Cardiac fibroblast (primary cell): ENCODE results near the gene DCDC2B.

Experiments
- DNase-seq, 2 donors: peaks; one replicate each; pipeline versions ENCODE4 v3.0.0 to v3.0.0-alpha.2; 2010; ENCODE audit warnings: low read depth in 2 of 2
- H3K4me3 ChIP-seq, 2 donors: replicated peaks in 1 of 2; 1 replicate in 1 of 2; 2 replicates in 1 of 2; pipeline ENCODE4 v1.5.1; 2011; ENCODE audit warnings: low read depth in 2 of 2, low read length in 2 of 2, mild to moderate bottlenecking in 2 of 2, moderate library complexity in 1 of 2
- TF ChIP-seq, protein P1 (sequence below): IDR thresholded peaks from one replicate; pipeline ENCODE4 v1.5.1; 2011; ENCODE audit warnings: low read depth, mild to moderate bottlenecking, low read length, inconsistent platforms

The DCDC2B gene

DNA sequence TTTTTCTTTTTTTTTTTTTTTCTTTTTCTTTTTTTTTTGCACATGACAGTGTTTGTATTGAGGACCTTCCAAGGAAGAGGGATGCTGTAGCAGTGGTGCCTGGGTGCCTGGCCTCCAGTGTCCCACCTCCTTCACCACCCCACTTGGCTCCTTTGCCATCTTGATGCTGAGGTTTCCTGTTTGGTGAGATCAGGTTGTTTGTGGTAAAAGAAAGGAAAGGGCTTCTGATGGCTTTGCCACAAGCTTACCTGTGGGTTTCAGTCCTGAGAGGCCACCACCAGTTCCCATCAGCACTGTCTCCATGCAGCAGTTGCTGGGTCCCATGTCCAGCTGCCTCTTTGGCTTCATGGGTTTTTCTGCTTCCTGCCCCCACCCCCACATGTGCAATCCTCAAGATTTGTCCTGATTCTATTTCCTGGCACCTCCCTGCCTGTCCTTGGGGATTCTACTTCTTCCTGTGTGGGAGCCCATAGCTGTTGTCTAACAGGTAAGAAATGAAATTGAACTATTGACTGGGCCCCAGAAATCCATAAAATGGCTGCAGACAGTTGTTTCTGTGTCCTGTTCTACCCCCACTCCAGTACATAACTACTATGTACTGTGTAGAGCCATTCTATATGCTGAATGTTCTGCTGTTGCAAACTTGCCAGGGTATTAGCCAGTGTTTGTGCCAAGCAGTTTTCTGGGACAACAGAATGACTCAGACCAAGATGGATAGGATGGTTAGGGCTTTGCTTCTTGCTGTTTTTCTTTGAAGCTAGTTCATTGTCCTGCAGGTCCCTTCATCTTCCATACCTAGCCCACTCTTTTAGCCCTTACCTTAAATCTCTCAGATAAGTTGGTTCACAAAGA lies 12.7 kb upstream of the DCDC2B start:
- TF ChIP-seq, protein P1, sequence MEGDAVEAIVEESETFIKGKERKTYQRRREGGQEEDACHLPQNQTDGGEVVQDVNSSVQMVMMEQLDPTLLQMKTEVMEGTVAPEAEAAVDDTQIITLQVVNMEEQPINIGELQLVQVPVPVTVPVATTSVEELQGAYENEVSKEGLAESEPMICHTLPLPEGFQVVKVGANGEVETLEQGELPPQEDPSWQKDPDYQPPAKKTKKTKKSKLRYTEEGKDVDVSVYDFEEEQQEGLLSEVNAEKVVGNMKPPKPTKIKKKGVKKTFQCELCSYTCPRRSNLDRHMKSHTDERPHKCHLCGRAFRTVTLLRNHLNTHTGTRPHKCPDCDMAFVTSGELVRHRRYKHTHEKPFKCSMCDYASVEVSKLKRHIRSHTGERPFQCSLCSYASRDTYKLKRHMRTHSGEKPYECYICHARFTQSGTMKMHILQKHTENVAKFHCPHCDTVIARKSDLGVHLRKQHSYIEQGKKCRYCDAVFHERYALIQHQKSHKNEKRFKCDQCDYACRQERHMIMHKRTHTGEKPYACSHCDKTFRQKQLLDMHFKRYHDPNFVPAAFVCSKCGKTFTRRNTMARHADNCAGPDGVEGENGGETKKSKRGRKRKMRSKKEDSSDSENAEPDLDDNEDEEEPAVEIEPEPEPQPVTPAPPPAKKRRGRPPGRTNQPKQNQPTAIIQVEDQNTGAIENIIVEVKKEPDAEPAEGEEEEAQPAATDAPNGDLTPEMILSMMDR: no peak
- H3K4me3 ChIP-seq: no peak overlapping the region
- DNase-seq: peak in 1 of 2 donors; percentile 53

DNA sequence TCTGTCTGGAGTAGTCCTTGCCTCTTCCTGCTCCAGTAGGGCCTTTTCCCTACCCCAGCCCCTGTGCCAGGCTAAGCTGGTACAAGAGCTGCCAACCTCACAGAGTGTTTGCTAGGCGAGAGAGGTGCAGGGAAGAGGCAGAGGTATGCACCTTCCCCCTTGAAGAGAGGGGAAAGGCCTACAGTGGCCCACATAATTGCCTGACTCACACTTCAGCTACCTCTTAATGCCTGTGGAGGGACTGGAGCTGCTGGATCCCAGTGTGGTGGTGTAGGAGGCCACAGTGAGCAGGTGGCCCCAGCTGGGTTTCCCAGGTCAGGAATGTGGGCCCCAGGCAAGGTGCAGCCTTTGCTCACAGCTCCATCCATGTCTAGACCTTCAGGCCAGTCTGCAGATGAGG lies 11.8 kb upstream of the DCDC2B start:
- TF ChIP-seq, protein P1: no peak
- no peak overlapping the region for H3K4me3 ChIP-seq
- DNase-seq: no peak

DNA sequence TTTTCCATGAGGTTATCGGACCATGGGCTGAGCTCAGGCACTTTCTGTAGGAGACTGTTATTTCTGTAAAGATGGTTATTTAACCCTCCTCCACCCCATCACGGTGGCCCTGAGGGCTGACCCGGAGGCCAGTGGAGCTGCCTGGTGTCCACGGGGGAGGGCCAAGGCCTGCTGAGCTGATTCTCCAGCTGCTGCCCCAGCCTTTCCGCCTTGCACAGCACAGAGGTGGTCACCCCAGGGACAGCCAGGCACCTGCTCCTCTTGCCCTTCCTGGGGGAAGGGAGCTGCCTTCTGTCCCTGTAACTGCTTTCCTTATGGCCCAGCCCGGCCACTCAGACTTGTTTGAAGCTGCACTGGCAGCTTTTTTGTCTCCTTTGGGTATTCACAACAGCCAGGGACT lies 11.1 kb upstream of the DCDC2B start:
- TF ChIP-seq, protein P1: no peak
- H3K4me3 ChIP-seq: no peak overlapping the region
- no peak for DNase-seq

DNA sequence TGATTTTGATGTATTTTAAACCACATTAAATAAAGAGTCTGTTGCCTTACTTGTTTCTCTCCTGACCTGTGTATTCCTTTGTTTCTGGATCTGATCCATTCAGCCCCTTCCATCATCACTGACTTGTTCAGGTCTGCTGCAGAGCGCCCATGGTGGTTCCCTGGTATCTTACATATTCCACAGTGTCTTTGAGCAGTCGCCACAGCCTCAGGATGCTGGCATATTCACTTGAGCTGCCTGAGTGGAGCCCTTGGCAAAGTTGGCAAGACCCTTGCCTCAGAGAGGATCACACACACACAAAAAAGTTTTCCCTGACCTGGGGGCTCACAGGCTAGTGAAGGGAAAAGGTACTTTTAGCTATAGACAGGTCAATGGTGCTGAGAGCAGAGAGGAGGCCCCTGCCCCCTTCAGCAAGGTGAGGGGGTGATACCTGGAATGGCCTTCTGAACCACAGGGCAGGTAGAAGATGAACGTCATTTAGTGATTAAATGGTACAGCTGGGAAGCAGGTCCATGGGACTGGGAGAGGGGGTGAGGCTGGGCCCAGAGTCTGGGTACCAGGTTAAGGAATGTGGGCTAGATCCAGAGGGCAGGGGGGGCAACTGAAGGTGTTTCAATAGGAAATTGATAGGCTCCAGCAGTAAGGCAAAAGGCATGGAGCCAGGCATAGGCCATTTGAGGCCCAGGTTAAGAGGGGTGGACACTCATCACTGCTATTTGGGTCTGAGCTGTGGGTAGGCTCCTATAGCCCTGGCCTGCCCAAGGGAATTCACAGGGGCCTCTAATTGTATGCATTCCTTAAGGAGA lies 10.4 kb upstream of the DCDC2B start:
- no peak overlapping the region for H3K4me3 ChIP-seq
- TF ChIP-seq, protein P1: no peak
- no peak for DNase-seq

DNA sequence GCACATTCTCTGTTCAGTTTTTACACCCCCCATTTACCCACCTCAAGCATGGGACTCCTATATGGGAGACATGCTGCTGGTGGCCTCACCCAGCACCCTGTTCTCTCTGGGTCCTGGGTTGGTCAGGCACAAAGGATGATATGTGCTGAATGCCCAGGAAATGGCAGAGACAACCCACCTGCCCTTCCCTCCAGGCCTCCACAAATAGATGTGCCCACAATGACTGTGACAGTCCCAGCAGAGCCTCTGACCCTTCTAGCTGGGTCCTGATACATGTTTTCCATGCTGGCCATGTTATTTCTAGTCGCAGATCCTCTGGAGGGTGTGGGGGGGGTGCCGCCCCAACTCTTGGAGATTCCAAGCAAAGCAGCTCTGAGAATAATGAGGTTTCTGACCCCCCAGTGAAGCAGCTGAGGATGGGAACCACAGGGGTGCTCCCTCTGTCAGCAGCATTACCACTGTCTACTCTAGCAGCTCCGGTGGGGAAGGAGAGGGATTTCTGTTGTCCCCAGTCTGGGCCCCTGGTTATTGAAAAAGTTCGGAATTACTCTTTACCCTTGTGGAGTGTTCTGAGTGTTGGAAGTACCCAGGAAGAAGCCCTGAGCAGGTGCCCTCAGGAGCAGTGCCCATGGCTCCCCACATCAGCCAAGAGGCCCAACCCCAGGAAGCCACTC lies 9.7 kb upstream of the DCDC2B start:
- no peak overlapping the region for H3K4me3 ChIP-seq

DNA sequence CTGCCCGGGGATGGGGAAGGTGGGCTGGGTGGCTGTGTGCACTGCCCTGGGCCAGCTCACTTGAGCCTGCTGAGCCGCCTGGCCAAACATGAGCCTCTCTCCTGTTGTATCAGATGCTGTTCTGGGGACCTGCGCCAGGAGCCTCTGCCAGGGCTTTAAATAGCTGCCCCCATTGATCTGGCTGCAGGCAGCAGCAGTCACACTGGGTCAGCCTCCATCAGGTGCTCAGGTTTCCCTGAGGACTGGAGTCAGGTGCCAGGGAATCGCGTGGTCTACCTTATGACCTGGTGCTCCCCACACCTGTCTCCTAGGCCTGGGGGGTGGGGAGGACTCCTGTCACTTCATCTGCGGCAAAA lies 9.2 kb upstream of the DCDC2B start:
- peak in 1 of 2 donors; percentile 29 for DNase-seq
- peak overlapping the region in 1 of 2 donors; percentile 77 for H3K4me3 ChIP-seq

More for the DNA sequence above, 9.7 kb upstream of the DCDC2B start:
- DNase-seq: no peak
- TF ChIP-seq, protein P1: no peak

More for the DNA sequence above, 9.2 kb upstream of the DCDC2B start:
- TF ChIP-seq, protein P1: no peak
